SJCRH30 (cell line): Measurements from ENCODE around the gene NPTN. TPM values are rescaled to one million over a fixed set of nuclear protein-coding genes. Genes with fewer than 3 reads are reported as not detected.

Experiments
- total RNA-seq: library from RNA; depleted of rRNA; stranded (reverse); fragments of >200 nt; shearing (Covaris generic); gene quantifications from 2 replicates; pipeline ENCODE4 v1.2.3, GENCODE V29; 2014; rRNA removed

Gene NPTN
- total RNA-seq, 1 experiment from 2014 or later: 92.5 TPM

Other genes with a start within 250 kb of the NPTN start
- gene REC114, start 190.2 kb downstream of the NPTN start, total RNA-seq: not detected in 2 replicates
- 87.3 and 92.9 TPM in 2 replicates for gene CD276, start 51.0 kb upstream of the NPTN start, total RNA-seq
- 0.05 TPM in 1 of 2 replicates, not detected in the other for gene INSYN1, start 120.0 kb upstream of the NPTN start, total RNA-seq
- not detected in 2 replicates for gene TBC1D21, start 240.2 kb upstream of the NPTN start, total RNA-seq